IMR-90 (cell line): ENCODE measurements around the gene GNAS. TPM values are rescaled to one million over a fixed set of nuclear protein-coding genes. Genes with fewer than 3 reads are reported as not detected.

Source experiments
- ATAC-seq: fragments of 200-7000 bp; cut with Tn5 transposase; 2 replicates; pipeline ENCODE4 v1.9.1; 2020; ENCODE audit warnings: low read depth, mild to moderate bottlenecking, moderate library complexity
- BruUV-seq: library from RNA; stranded (reverse); fragments of 400-500 nt; replicated peaks from 2 replicates; lab custom pipeline; 2021; lab: Mats Ljungman, UMichigan
- CTCF ChIA-PET: fragments of 300-600 bp; formaldehyde crosslinking; extraction: SDS; loops from one replicate; lab custom pipeline; 2021; ENCODE audit warnings: antibody characterized with exemption; lab: Yijun Ruan, JAX
- POLR2A ChIA-PET: fragments of 300-600 bp; sonication (Branson Sonifier 250); formaldehyde crosslinking; loops from one replicate; lab custom pipeline; 2022; ENCODE audit warnings: antibody characterized with exemption; ENCODE audit not compliant: unreplicated experiment; lab: Charles Lee
- DNase-seq: peaks from one replicate; pipeline ENCODE4 v3.0.0; 2013
- H2AFZ ChIP-seq: replicated peaks from 2 replicates; pipeline ENCODE3; 2013; ENCODE audit warnings: low read length, mild to moderate bottlenecking; ENCODE audit not compliant: poor library complexity
- H2AK5ac ChIP-seq: 2 replicates; pipeline ENCODE4 v1.6.1; 2013; ENCODE audit warnings: low read depth, low read length, inconsistent platforms
- H2AK9ac ChIP-seq: replicated peaks from 2 replicates; pipeline ENCODE3; 2013; ENCODE audit warnings: mild to moderate bottlenecking, low read depth, low read length, moderate library complexity; ENCODE audit not compliant: poor library complexity
- H2BK120ac ChIP-seq: 2 replicates; pipeline ENCODE4 v1.6.1; 2013; ENCODE audit warnings: low read depth, low read length, inconsistent platforms
- H2BK15ac ChIP-seq: 3 replicates; pipeline ENCODE4 v1.6.1; 2013; ENCODE audit warnings: low read depth, low read length, inconsistent platforms
- H2BK20ac ChIP-seq: 2 replicates; pipeline ENCODE4 v1.6.1; 2013; ENCODE audit warnings: low read depth, mild to moderate bottlenecking, inconsistent platforms, low read length, moderate library complexity
- H2BK5ac ChIP-seq: 2 replicates; pipeline ENCODE4 v1.6.1; 2013; ENCODE audit warnings: mild to moderate bottlenecking, low read depth, low read length, inconsistent platforms; ENCODE audit not compliant: poor library complexity, severe bottlenecking
- H3K14ac ChIP-seq: replicated peaks from 2 replicates; pipeline ENCODE4 v1.6.1; 2013; ENCODE audit warnings: low read depth, low read length, inconsistent platforms
- H3K18ac ChIP-seq: 2 replicates; pipeline ENCODE4 v1.6.1; 2013; ENCODE audit warnings: low read depth, low read length, control low read depth
- H3K23ac ChIP-seq: 2 replicates; pipeline ENCODE4 v1.6.1; 2013; ENCODE audit warnings: low read depth, low read length, inconsistent platforms
- H3K27ac ChIP-seq: 2 replicates; pipeline ENCODE4 v1.5.1; 2013; ENCODE audit warnings: mild to moderate bottlenecking, control low read depth, low read length; ENCODE audit not compliant: insufficient read depth
- H3K27me3 ChIP-seq: 2 replicates; pipeline ENCODE4 v1.6.1; 2013; ENCODE audit warnings: low read length; ENCODE audit not compliant: control insufficient read depth, insufficient read depth
- H3K36me3 ChIP-seq: 2 replicates; pipeline ENCODE4 v1.6.1; 2013; ENCODE audit warnings: low read length, mixed read lengths; ENCODE audit not compliant: control insufficient read depth, insufficient read depth
- H3K4ac ChIP-seq: 2 replicates; pipeline ENCODE4 v1.6.1; 2013; ENCODE audit warnings: low read depth, low read length, inconsistent platforms
- H3K4me1 ChIP-seq: 2 replicates; pipeline ENCODE4 v1.6.1; 2013; ENCODE audit warnings: low read length, mixed read lengths; ENCODE audit not compliant: control insufficient read depth, insufficient read depth
- H3K4me2 ChIP-seq: 2 replicates; pipeline ENCODE4 v1.6.1; 2013; ENCODE audit warnings: low read depth, mild to moderate bottlenecking, control low read depth, low read length, moderate library complexity
- H3K4me3 ChIP-seq: 2 replicates; pipeline ENCODE4 v1.5.1; 2013; ENCODE audit warnings: low read depth, mild to moderate bottlenecking, control low read depth, low read length, moderate library complexity; ENCODE audit not compliant: insufficient read depth
- H3K56ac ChIP-seq: 2 replicates; pipeline ENCODE4 v1.6.1; 2013; ENCODE audit warnings: low read length, inconsistent platforms; ENCODE audit not compliant: insufficient read depth; ENCODE audit errors: extremely low read depth
- H3K79me1 ChIP-seq, 2 experiments: 2 replicates each; pipeline ENCODE4 v1.6.1; 2013; ENCODE audit warnings: low read length in 2 of 2, inconsistent platforms in 1 of 2, low read depth in 1 of 2
- H3K9ac ChIP-seq: 2 replicates; pipeline ENCODE4 v1.6.1; 2013; ENCODE audit warnings: low read depth, low read length, control low read depth
- H3K9me1 ChIP-seq: 2 replicates; pipeline ENCODE4 v1.6.1; 2013; ENCODE audit warnings: low read length, inconsistent platforms; ENCODE audit not compliant: insufficient read depth
- H3K9me3 ChIP-seq: 2 replicates; pipeline ENCODE4 v1.6.1; 2013; ENCODE audit warnings: low read length; ENCODE audit not compliant: control insufficient read depth, insufficient read depth
- H4K20me1 ChIP-seq: 2 replicates; pipeline ENCODE4 v1.6.1; 2013; ENCODE audit warnings: low read length, inconsistent platforms; ENCODE audit not compliant: insufficient read depth
- H4K5ac ChIP-seq: 2 replicates; pipeline ENCODE4 v1.6.1; 2013; ENCODE audit warnings: mild to moderate bottlenecking, low read depth, low read length, control low read depth
- H4K8ac ChIP-seq, 2 experiments: 2 replicates each; pipeline ENCODE4 v1.6.1; 2013; ENCODE audit warnings: low read depth in 2 of 2, low read length in 2 of 2, control low read depth in 1 of 2, inconsistent platforms in 1 of 2
- H4K91ac ChIP-seq: 2 replicates; pipeline ENCODE4 v1.6.1; 2013; ENCODE audit warnings: low read depth, low read length, inconsistent platforms; ENCODE audit not compliant: insufficient read depth
- BHLHE40 ChIP-seq: fragments of 150-350 bp; IDR thresholded peaks from 2 replicates; pipeline ENCODE4 v1.6.1; 2016; ENCODE audit warnings: mild to moderate bottlenecking, low read depth, low read length
- CHD1 ChIP-seq: IDR thresholded peaks from 2 replicates; pipeline ENCODE4 v1.6.1; 2012; ENCODE audit warnings: low read depth, low read length, improper control_type of control experiment
- MAFK ChIP-seq: IDR thresholded peaks from 2 replicates; pipeline ENCODE4 v1.6.1; 2012; ENCODE audit warnings: low read depth, low read length, improper control_type of control experiment
- MAZ ChIP-seq: IDR thresholded peaks from 2 replicates; pipeline ENCODE4 v1.6.1; 2012; ENCODE audit warnings: low read depth, mild to moderate bottlenecking, low read length, improper control_type of control experiment, moderate library complexity, borderline replicate concordance
- MXI1 ChIP-seq: IDR thresholded peaks from 2 replicates; pipeline ENCODE4 v1.6.1; 2012; ENCODE audit warnings: low read depth, mild to moderate bottlenecking, low read length, moderate library complexity, borderline replicate concordance
- NFE2L2 ChIP-seq: fragments of 150-350 bp; IDR thresholded peaks from 2 replicates; pipeline ENCODE4 v1.6.1; 2016; ENCODE audit warnings: low read depth, mild to moderate bottlenecking, low read length
- RAD21 ChIP-seq: IDR thresholded peaks from 2 replicates; pipeline ENCODE4 v1.6.1; 2012; ENCODE audit warnings: low read length, improper control_type of control experiment
- RFX5 ChIP-seq: IDR thresholded peaks from 2 replicates; pipeline ENCODE4 v1.8.0; 2012; ENCODE audit warnings: low read depth, mild to moderate bottlenecking, low read length, moderate library complexity
- WGBS, 2 experiments: methylation state at CpG; one replicate each; pipeline versions ENCODE4 v1.1.5 to v1.1.7; 2013; ENCODE audit warnings: missing lambda C conversion rate in 2 of 2; ENCODE audit not compliant: insufficient read length in 1 of 2; ENCODE audit errors: extremely low coverage in 2 of 2; 5-methylcytosine and 5-hydroxymethylcytosine counted together
- dilution Hi-C: fragments of 300-500 bp; cut with HindIII; formaldehyde crosslinking; loops from one replicate; pipeline ENCODE4 v1.14.3; 2018; ENCODE audit warnings: low sequenced_read_pairs; ENCODE audit not compliant: unreplicated experiment
- in situ Hi-C: fragments of 300-500 bp; cut with MboI; formaldehyde crosslinking; loops from 3 replicates; pipeline ENCODE4 v1.14.3; 2019; ENCODE audit warnings: low sequenced_read_pairs, inconsistent platforms, mixed read lengths
- intact Hi-C: fragments of 100-400 bp; cut with micrococcal nuclease; formaldehyde crosslinking; loops from 2 replicates; pipeline ENCODE4 v1.10.0; 2022
- polyA plus RNA-seq, 3 experiments: library from polyadenylated mRNA; depleted of rRNA; stranded (reverse); fragments of >200 nt; gene quantifications; 2 replicates each; pipeline ENCODE4 v1.2.3, GENCODE V29; 2012; ENCODE audit warnings: low replicate concordance in 1 of 3
- total RNA-seq: library from RNA; depleted of rRNA; stranded (reverse); fragments of >200 nt; gene quantifications from 2 replicates; pipeline ENCODE4 v1.2.3, GENCODE V29; 2012
- TF ChIP-seq, protein P1 (sequence below): fragments of 150-350 bp; IDR thresholded peaks from 2 replicates; pipeline ENCODE4 v1.6.1; 2016; ENCODE audit warnings: low read depth, mild to moderate bottlenecking, low read length, moderate library complexity, borderline replicate concordance

Gene GNAS
- total and polyA plus RNA-seq, 2 of the 4 experiments (the other 2 are of a cell fraction): 397 to 1,356 TPM

GRCh38 chr20:58824843-58825242, 27.7 kb upstream of the GNAS start:
- H2AK9ac ChIP-seq: no peak overlapping the region
- H2BK5ac ChIP-seq: no peak overlapping the region
- H3K56ac ChIP-seq: no peak overlapping the region
- H3K4me1 ChIP-seq: no peaks in the 10 kb centered on the region
- H3K4me3 ChIP-seq: no peak overlapping the region
- no peak overlapping the region for H3K27ac ChIP-seq
- intact Hi-C loops: no loop called here
- H3K23ac ChIP-seq: no peak overlapping the region
- DNase-seq (no peak), ATAC-seq (no peak)
- no peaks in the 10 kb centered on the region for H3K9me1 ChIP-seq
- no peak overlapping the region for H2BK20ac ChIP-seq
- H3K9me3 ChIP-seq: no peaks in the 10 kb centered on the region
- no peak overlapping the region for H2AK5ac ChIP-seq
- no peak overlapping the region for H3K4ac ChIP-seq
- H2BK15ac ChIP-seq: no peak overlapping the region
- POLR2A ChIA-PET: no interaction called here
- no peak overlapping the region for H3K18ac ChIP-seq
- no peaks in the 10 kb centered on the region; the same call in 1 of the 2 replicates for H3K27me3 ChIP-seq
- no CpG with 5 or more reads among the region's 8 CpGs for whole genome bisulfite sequencing, 2 experiments
- dilution Hi-C loops: no loop called here
- H3K9ac ChIP-seq: no peak overlapping the region
- CTCF ChIA-PET: interaction anchor here (0.6 kb wide), 1 partner anchor 1474 kb away, joined by 3 read pairs; the partner anchor contains the start of gene RAE1
- H3K36me3 ChIP-seq: peaks cover 4% of the 10 kb centered on the region; the same call in 1 of the 2 replicates
- no TSS peak for BruUV-seq
- no peak overlapping the region for H3K14ac ChIP-seq
- in situ Hi-C loops: no loop called here
- no peak overlapping the region for H3K4me2 ChIP-seq
- TF ChIP-seq MAFK: no peak
- TF ChIP-seq RAD21: no peak
- no peak for TF ChIP-seq CHD1
- no peak for TF ChIP-seq NFE2L2
- TF ChIP-seq RFX5: no peak
- no peak for TF ChIP-seq BHLHE40
- TF ChIP-seq, protein P1, sequence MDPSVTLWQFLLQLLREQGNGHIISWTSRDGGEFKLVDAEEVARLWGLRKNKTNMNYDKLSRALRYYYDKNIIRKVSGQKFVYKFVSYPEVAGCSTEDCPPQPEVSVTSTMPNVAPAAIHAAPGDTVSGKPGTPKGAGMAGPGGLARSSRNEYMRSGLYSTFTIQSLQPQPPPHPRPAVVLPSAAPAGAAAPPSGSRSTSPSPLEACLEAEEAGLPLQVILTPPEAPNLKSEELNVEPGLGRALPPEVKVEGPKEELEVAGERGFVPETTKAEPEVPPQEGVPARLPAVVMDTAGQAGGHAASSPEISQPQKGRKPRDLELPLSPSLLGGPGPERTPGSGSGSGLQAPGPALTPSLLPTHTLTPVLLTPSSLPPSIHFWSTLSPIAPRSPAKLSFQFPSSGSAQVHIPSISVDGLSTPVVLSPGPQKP: no peak
- no peak for TF ChIP-seq MAZ
- no peak for TF ChIP-seq MXI1
- no peaks in the 10 kb centered on the region for H3K79me1 ChIP-seq
- no peak overlapping the region for H2BK120ac ChIP-seq
- H2AFZ ChIP-seq: no peak overlapping the region
- no peaks in the 10 kb centered on the region; the same call in 1 of the 2 replicates for H4K20me1 ChIP-seq
- no peak overlapping the region for H4K5ac ChIP-seq
- no peak overlapping the region for H4K91ac ChIP-seq
- no peak overlapping the region for H4K8ac ChIP-seq
